ENCODE measurements around the gene FMOD. TPM values are rescaled to one million over a fixed set of nuclear protein-coding genes. Genes with fewer than 3 reads are reported as not detected.

Gene FMOD
- total RNA-seq, 1 experiment from 2014 or later, result 0.69 TPM

DNA sequence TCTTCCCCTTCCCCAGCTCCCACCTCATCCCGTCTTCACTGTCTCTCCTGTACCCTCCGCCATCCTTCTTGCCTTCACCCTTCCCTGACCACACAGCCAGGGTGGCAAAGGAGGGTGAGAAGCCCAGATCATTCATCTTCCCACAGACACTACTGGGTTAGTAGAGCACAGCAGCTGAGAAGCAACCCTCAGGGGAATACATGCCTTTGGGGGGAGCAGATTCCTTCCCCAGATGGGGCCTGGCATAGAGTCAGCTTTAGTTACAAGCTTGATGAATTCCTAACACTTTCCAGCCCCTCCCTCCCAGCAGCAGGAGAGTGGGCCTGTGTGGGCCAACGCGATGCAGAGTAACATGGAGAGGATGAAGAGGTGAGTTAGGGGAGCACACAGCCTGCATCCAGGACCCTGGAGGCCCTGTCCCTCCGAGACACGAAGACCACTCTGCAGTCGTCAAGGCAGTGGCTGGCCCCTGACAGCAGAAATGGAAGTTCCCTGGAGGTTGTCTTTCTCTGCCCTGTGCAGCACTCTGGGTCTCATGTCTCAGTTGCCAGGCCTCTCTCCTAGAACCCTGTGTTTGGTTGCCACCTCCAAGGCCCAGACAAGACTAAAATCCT, 54.4 kb downstream of the FMOD start:
- TF ChIP-seq EZH2 (IDR thresholded peaks at IDR 0.05; ENCODE audit: borderline replicate concordance, low read depth, low read length, poor library complexity, severe bottlenecking), result no peak
- CTCF ChIA-PET, result no interaction called here
- Histone ChIP-seq H3K4me3 (ENCODE audit: low read depth, low read length, poor library complexity, severe bottlenecking) (no peak overlapping the region), H3K27me3 (replicated peaks; ENCODE audit: insufficient read depth, low read depth, low read length, poor library complexity) (no peaks in the 10 kb centered on the region), H3K27ac (ENCODE audit: low read depth, low read length, poor library complexity, severe bottlenecking) (peak overlapping the region; percentile 29), H3K36me3 (ENCODE audit: insufficient read depth, low read length, poor library complexity, severe bottlenecking) (no peaks in the 10 kb centered on the region), H3K4me1 (ENCODE audit: insufficient read depth, low read length, poor library complexity, severe bottlenecking) (peaks cover 21% of the 10 kb centered on the region), H3K9me3 (ENCODE audit: low read depth, low read length, poor library complexity, severe bottlenecking) (no peaks in the 10 kb centered on the region)
- intact Hi-C loops (cut with micrococcal nuclease; ENCODE audit: unreplicated experiment), result no loop called here
- BruUV-seq (replicated peaks), result no TSS peak
- POLR2A ChIA-PET (ENCODE audit: low non-redundant PET), result no interaction called here
- DNase-seq (ENCODE audit: low spot score), result peak; percentile 55

DNA sequence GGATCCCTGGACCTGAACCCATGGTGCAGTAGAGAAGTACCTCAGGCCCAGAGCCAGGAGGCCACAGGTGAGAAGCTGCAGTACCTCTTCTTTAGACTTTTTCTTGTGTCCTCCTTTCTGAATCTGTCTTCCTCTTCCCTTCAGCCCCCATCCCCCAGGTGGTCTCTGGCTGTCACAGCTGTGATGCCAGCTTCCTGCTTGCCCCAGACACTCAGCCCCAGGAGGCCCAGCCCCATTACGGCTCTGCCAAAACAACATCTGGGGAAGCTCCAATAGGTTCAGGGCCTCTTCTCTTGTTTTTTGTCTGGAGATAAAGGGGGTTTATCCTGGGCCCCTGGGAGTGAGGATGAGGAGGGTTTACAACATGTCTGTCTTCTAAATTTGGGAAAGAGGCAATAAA, 55.1 kb downstream of the FMOD start:
- BruUV-seq (replicated peaks), result no TSS peak
- H3K27ac ChIP-seq (ENCODE audit: low read depth, low read length, poor library complexity, severe bottlenecking), result peak overlapping the region; percentile 29
- no peaks in the 10 kb centered on the region for H3K27me3 ChIP-seq (replicated peaks; ENCODE audit: insufficient read depth, low read depth, low read length, poor library complexity)
- H3K36me3 ChIP-seq (ENCODE audit: insufficient read depth, low read length, poor library complexity, severe bottlenecking), result no peaks in the 10 kb centered on the region
- no peak for TF ChIP-seq EZH2 (IDR thresholded peaks at IDR 0.05; ENCODE audit: borderline replicate concordance, low read depth, low read length, poor library complexity, severe bottlenecking)
- TF ChIP-seq, protein P1, sequence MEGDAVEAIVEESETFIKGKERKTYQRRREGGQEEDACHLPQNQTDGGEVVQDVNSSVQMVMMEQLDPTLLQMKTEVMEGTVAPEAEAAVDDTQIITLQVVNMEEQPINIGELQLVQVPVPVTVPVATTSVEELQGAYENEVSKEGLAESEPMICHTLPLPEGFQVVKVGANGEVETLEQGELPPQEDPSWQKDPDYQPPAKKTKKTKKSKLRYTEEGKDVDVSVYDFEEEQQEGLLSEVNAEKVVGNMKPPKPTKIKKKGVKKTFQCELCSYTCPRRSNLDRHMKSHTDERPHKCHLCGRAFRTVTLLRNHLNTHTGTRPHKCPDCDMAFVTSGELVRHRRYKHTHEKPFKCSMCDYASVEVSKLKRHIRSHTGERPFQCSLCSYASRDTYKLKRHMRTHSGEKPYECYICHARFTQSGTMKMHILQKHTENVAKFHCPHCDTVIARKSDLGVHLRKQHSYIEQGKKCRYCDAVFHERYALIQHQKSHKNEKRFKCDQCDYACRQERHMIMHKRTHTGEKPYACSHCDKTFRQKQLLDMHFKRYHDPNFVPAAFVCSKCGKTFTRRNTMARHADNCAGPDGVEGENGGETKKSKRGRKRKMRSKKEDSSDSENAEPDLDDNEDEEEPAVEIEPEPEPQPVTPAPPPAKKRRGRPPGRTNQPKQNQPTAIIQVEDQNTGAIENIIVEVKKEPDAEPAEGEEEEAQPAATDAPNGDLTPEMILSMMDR (conservative IDR thresholded peaks at IDR 0.05; ENCODE audit: low read depth, low read length), result no peak
- peaks cover 23% of the 10 kb centered on the region for H3K4me1 ChIP-seq (ENCODE audit: insufficient read depth, low read length, poor library complexity, severe bottlenecking)
- H3K4me3 ChIP-seq (ENCODE audit: low read depth, low read length, poor library complexity, severe bottlenecking), result no peak overlapping the region
- H3K9me3 ChIP-seq (ENCODE audit: low read depth, low read length, poor library complexity, severe bottlenecking), result no peaks in the 10 kb centered on the region
- intact Hi-C loops (cut with micrococcal nuclease; ENCODE audit: unreplicated experiment), result no loop called here
- ChIA-PET POLR2A (ENCODE audit: low non-redundant PET) (no interaction called here), CTCF (no interaction called here)
- DNase-seq (ENCODE audit: low spot score), result peak; percentile 50

DNA sequence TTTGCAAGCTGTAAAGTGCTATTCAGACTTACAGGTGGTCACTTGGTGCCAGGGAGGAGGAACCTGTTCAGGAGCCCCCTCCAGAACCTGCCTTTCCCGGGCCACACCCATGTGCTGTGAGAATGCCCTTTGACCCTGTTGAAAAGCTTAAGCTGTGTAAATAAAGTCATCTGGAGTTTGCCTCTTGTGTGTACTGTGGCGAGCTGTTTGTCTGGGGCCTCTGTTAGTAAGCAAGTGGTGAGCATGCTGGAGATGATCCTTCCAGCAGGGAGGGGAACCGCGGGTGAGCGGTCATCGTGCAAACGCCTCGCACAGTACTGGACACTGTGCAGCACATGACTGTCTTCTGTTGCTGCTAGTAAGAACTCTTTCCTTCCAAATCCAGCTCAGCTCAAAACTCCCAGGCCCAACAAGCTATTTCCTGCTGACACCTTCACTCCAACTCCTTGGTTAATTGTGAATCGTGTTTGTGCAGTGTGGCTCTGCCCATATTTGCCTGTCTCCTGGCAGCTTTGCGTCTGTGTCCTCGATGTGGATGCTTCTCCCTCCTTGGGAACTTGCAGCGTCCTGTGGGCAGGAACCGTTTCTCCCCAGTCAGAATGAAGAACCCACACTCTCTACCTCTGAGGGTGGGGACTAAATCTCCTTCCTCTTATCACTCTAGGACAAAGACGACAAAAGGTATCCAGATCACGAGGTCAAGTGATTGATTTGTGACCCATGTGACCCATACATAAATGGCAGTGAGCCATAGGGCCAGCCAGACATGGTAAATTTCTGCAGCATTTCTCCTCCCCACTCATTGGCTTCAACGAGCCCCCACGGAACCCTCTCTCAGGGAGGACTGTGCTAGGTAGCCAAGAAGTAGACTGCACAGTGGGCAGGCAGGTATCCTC, 59.5 kb downstream of the FMOD start:
- POLR2A ChIA-PET (ENCODE audit: low non-redundant PET), result no interaction called here
- TF ChIP-seq EZH2 (IDR thresholded peaks at IDR 0.05; ENCODE audit: borderline replicate concordance, low read depth, low read length, poor library complexity, severe bottlenecking), result no peak
- TF ChIP-seq, protein P1 (conservative IDR thresholded peaks at IDR 0.05; ENCODE audit: low read depth, low read length), result no peak
- intact Hi-C loops (cut with micrococcal nuclease; ENCODE audit: unreplicated experiment), result no loop called here
- no peak overlapping the region for H3K4me3 ChIP-seq (ENCODE audit: low read depth, low read length, poor library complexity, severe bottlenecking)
- peaks cover 37% of the 10 kb centered on the region for H3K4me1 ChIP-seq (ENCODE audit: insufficient read depth, low read length, poor library complexity, severe bottlenecking)
- peak overlapping the region; percentile 65 for H3K27ac ChIP-seq (ENCODE audit: low read depth, low read length, poor library complexity, severe bottlenecking)
- no peaks in the 10 kb centered on the region for H3K27me3 ChIP-seq (replicated peaks; ENCODE audit: insufficient read depth, low read depth, low read length, poor library complexity)
- no TSS peak for BruUV-seq (replicated peaks)
- H3K9me3 ChIP-seq (ENCODE audit: low read depth, low read length, poor library complexity, severe bottlenecking), result no peaks in the 10 kb centered on the region
- CTCF ChIA-PET, result interaction anchor here (0.7 kb wide), 1 partner anchor 24 kb away, joined by 3 read pairs; no protein-coding TSS in a partner anchor
- no peaks in the 10 kb centered on the region for H3K36me3 ChIP-seq (ENCODE audit: insufficient read depth, low read length, poor library complexity, severe bottlenecking)
- DNase-seq (ENCODE audit: low spot score), result no peak

Other genes starting within 250 kb of the FMOD start
- gene ADORA1, start 223.4 kb downstream of the FMOD start, total RNA-seq (2021), result 0.74 and 1.2 TPM in 2 replicates
- gene MYBPH, start 175.3 kb downstream of the FMOD start, total RNA-seq (2021), result not detected in 2 replicates
- gene CHI3L1, start 164.4 kb downstream of the FMOD start, total RNA-seq (2021), result not detected in 2 replicates
- not detected in 2 replicates for gene CHIT1, start 121.4 kb downstream of the FMOD start, total RNA-seq (2021)
- 8.5 and 9.3 TPM in 2 replicates for gene BTG2, start 45.6 kb downstream of the FMOD start, total RNA-seq (2021)
- not detected in 2 replicates for gene PRELP, start 124.7 kb upstream of the FMOD start, total RNA-seq (2021)
- not detected in 2 replicates for gene OPTC, start 143.0 kb upstream of the FMOD start, total RNA-seq (2021)

Measured in A673 (cell line).